Measurements from ENCODE around the gene TRABD2A.

Gene TRABD2A

DNA sequence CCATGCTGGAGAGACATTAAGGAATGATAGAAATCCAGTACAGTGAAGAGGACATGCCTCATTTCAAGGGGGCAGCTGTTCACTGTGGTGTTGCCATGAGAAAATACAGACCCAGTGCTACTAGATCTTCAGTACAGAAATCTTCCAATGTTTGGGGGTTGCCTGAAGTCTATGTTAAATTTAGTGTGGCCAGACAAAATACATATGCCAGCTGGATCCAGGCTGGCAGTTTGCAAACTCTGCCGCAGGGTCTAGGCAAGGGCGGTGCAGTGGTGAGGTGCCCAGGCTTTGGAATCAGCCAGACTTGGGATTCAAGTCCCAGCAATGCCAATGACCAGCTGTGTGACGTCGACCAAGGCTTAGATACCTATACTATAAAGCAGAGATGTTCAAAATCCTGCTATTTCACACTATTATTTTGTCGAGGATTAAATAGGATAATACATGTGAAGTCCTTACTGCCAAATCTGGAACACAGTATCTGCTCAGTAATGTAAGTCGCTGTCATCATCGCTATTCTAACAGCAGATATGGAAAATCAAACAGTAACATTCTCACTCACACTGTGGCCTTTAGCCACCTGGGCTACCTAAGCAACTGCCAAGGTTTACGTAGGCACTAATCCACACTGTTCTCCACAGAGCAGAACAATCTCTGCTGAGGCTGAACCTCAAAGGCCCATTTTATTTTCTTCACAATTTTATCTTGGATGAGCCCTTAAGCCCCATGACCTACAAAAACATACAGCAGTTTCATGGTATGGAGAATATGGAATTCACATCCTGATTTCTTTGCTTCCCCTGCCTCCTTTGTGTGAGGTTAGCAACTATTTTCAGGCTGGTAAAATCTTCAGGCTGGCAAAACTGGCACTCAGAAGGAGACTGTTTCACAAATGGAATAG lies 18.7 kb upstream of the TRABD2A start:
- H4K20me1 ChIP-seq (ENCODE audit: insufficient read depth): no peaks in the 10 kb centered on the region
- TF ChIP-seq, protein P1, sequence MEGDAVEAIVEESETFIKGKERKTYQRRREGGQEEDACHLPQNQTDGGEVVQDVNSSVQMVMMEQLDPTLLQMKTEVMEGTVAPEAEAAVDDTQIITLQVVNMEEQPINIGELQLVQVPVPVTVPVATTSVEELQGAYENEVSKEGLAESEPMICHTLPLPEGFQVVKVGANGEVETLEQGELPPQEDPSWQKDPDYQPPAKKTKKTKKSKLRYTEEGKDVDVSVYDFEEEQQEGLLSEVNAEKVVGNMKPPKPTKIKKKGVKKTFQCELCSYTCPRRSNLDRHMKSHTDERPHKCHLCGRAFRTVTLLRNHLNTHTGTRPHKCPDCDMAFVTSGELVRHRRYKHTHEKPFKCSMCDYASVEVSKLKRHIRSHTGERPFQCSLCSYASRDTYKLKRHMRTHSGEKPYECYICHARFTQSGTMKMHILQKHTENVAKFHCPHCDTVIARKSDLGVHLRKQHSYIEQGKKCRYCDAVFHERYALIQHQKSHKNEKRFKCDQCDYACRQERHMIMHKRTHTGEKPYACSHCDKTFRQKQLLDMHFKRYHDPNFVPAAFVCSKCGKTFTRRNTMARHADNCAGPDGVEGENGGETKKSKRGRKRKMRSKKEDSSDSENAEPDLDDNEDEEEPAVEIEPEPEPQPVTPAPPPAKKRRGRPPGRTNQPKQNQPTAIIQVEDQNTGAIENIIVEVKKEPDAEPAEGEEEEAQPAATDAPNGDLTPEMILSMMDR (conservative IDR thresholded peaks at IDR 0.05; ENCODE audit: low read depth, low read length): no peak
- peaks cover 54% of the 10 kb centered on the region for H3K4me1 ChIP-seq (ENCODE audit: low read depth, poor library complexity, severe bottlenecking)
- no peak overlapping the region for H3K9ac ChIP-seq
- no peaks in the 10 kb centered on the region for H3K36me3 ChIP-seq (ENCODE audit: insufficient read depth)
- H3K27me3 ChIP-seq (ENCODE audit: insufficient read depth, low read depth): no peaks in the 10 kb centered on the region
- H3K27ac ChIP-seq: no peak overlapping the region; the same call in 1 of the 2 replicates
- peak overlapping the region; percentile 62; the same call in 1 of the 2 replicates for H3K4me2 ChIP-seq
- no peak overlapping the region for H3K4me3 ChIP-seq (IDR thresholded peaks at IDR 0.05; ENCODE audit: insufficient read depth, low read depth, low read length)
- no peaks in the 10 kb centered on the region for H3K79me2 ChIP-seq (ENCODE audit: insufficient read depth, low read depth)
- H2AFZ ChIP-seq (ENCODE audit: low read depth): no peak overlapping the region

DNA sequence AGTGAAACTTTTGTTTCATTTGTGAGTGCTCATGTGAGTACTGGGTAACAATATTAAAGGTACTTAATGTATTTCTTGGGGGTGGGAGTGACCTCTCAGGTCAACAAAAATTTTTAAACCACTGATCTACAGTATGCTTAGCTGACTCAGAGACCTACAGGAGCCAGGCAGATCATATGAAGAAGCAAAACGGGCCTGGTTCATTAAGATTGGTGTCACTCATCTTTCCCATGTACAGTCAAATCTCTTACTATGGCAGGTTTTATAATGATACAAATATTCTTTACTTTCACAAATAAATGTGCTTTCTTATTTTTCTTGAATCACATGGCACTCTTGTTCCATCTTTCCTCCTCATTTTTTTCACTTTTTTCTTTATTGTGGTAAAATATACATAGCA lies 16.9 kb upstream of the TRABD2A start:
- Histone ChIP-seq H3K4me3 (IDR thresholded peaks at IDR 0.05; ENCODE audit: insufficient read depth, low read depth, low read length) (no peak overlapping the region), H3K27me3 (ENCODE audit: insufficient read depth, low read depth) (no peaks in the 10 kb centered on the region), H3K4me1 (ENCODE audit: low read depth, poor library complexity, severe bottlenecking) (peaks cover 47% of the 10 kb centered on the region), H3K36me3 (ENCODE audit: insufficient read depth) (no peaks in the 10 kb centered on the region), H2AFZ (ENCODE audit: low read depth) (peak overlapping the region; percentile 58), H4K20me1 (ENCODE audit: insufficient read depth) (no peaks in the 10 kb centered on the region), H3K27ac (peak overlapping the region; percentile 53), H3K9ac (no peak overlapping the region), H3K79me2 (ENCODE audit: insufficient read depth, low read depth) (no peaks in the 10 kb centered on the region), H3K4me2 (peak overlapping the region; percentile 62)
- TF ChIP-seq, protein P1 (conservative IDR thresholded peaks at IDR 0.05; ENCODE audit: low read depth, low read length): no peak

GRCh38 chr2:84896567-84896966 lies 15.7 kb upstream of the TRABD2A start:
- Histone ChIP-seq H3K9ac (no peak overlapping the region), H2AFZ (ENCODE audit: low read depth) (no peak overlapping the region), H3K27ac (no peak overlapping the region), H3K36me3 (ENCODE audit: insufficient read depth) (no peaks in the 10 kb centered on the region), H3K79me2 (ENCODE audit: insufficient read depth, low read depth) (no peaks in the 10 kb centered on the region), H3K27me3 (ENCODE audit: insufficient read depth, low read depth) (no peaks in the 10 kb centered on the region), H4K20me1 (ENCODE audit: insufficient read depth) (no peaks in the 10 kb centered on the region), H3K4me1 (ENCODE audit: low read depth, poor library complexity, severe bottlenecking) (peaks cover 36% of the 10 kb centered on the region), H3K4me3 (IDR thresholded peaks at IDR 0.05; ENCODE audit: insufficient read depth, low read depth, low read length) (no peak overlapping the region), H3K4me2 (no peak overlapping the region)
- TF ChIP-seq, protein P1 (conservative IDR thresholded peaks at IDR 0.05; ENCODE audit: low read depth, low read length): no peak

GRCh38 chr2:84894758-84895520 lies 14.1 kb upstream of the TRABD2A start:
- Histone ChIP-seq H3K4me3 (IDR thresholded peaks at IDR 0.05; ENCODE audit: insufficient read depth, low read depth, low read length) (no peak overlapping the region), H4K20me1 (ENCODE audit: insufficient read depth) (no peaks in the 10 kb centered on the region), H3K79me2 (ENCODE audit: insufficient read depth, low read depth) (no peaks in the 10 kb centered on the region), H3K9ac (no peak overlapping the region), H3K36me3 (ENCODE audit: insufficient read depth) (no peaks in the 10 kb centered on the region), H3K27me3 (ENCODE audit: insufficient read depth, low read depth) (no peaks in the 10 kb centered on the region), H3K4me2 (no peak overlapping the region), H3K4me1 (ENCODE audit: low read depth, poor library complexity, severe bottlenecking) (peaks cover 31% of the 10 kb centered on the region), H3K27ac (no peak overlapping the region), H2AFZ (ENCODE audit: low read depth) (no peak overlapping the region)
- TF ChIP-seq, protein P1 (conservative IDR thresholded peaks at IDR 0.05; ENCODE audit: low read depth, low read length): no peak

Data from KMS-11 (cell line).